GM12878 (cell line): ENCODE data around the gene APOC4. TPM values are rescaled to one million over a fixed set of nuclear protein-coding genes. Genes with fewer than 3 reads are reported as not detected.

Source experiments
- BMI1 ChIP-seq: fragments of 450-650 bp; IDR thresholded peaks from 2 replicates; pipeline ENCODE4 v1.6.1; 2016; ENCODE audit warnings: mild to moderate bottlenecking, moderate library complexity, borderline replicate concordance
- CBX3 ChIP-seq: fragments of 200-600 bp; sonication (generic); IDR thresholded peaks from 2 replicates; pipeline ENCODE4 v1.6.1; 2016; ENCODE audit warnings: low read depth, borderline replicate concordance
- DPF2 ChIP-seq: fragments of 450-650 bp; IDR thresholded peaks from 2 replicates; pipeline ENCODE4 v1.6.1; 2017; ENCODE audit warnings: mild to moderate bottlenecking
- ESRRA ChIP-seq: IDR thresholded peaks from 2 replicates; pipeline ENCODE4 v1.6.1; 2012; ENCODE audit warnings: mild to moderate bottlenecking, low read length, improper control_type of control experiment
- FOXK2 ChIP-seq: fragments of 450-650 bp; IDR thresholded peaks from 2 replicates; pipeline ENCODE4 v1.6.1; 2017; ENCODE audit warnings: mild to moderate bottlenecking, moderate library complexity
- HDAC6 ChIP-seq: fragments of 200-600 bp; sonication (generic); IDR thresholded peaks from one replicate; pipeline ENCODE4 v1.8.0; 2017; ENCODE audit warnings: antibody characterized with exemption; ENCODE audit not compliant: unreplicated experiment
- JUNB ChIP-seq: IDR thresholded peaks from 2 replicates; pipeline ENCODE4 v1.6.1; 2016; ENCODE audit warnings: antibody characterized with exemption, mild to moderate bottlenecking
- KLF5 ChIP-seq: fragments of 450-650 bp; IDR thresholded peaks from 2 replicates; pipeline ENCODE4 v1.6.1; 2014; ENCODE audit warnings: mild to moderate bottlenecking; ENCODE audit not compliant: partially characterized antibody
- LARP7 ChIP-seq: fragments of 450-650 bp; IDR thresholded peaks from 2 replicates; pipeline ENCODE4 v1.6.1; 2017; ENCODE audit warnings: mild to moderate bottlenecking
- MXI1 ChIP-seq: fragments of 150-350 bp; IDR thresholded peaks from 2 replicates; pipeline ENCODE4 v1.6.1; 2011; ENCODE audit warnings: low read depth, mild to moderate bottlenecking, inconsistent platforms, low read length, improper control_type of control experiment
- NBN ChIP-seq: fragments of 450-650 bp; IDR thresholded peaks from 2 replicates; pipeline ENCODE4 v1.6.1; 2016
- NR2C1 ChIP-seq: fragments of 450-650 bp; IDR thresholded peaks from 2 replicates; pipeline ENCODE4 v1.6.1; 2017; ENCODE audit warnings: antibody characterized with exemption, mild to moderate bottlenecking, moderate library complexity
- POLR2A ChIP-seq: IDR thresholded peaks from 2 replicates; pipeline ENCODE4 v1.6.1; 2011; ENCODE audit warnings: low read depth, mild to moderate bottlenecking, low read length
- RB1 ChIP-seq: fragments of 450-650 bp; formaldehyde crosslinking; IDR thresholded peaks from 2 replicates; pipeline ENCODE4 v1.6.1; 2017; ENCODE audit warnings: mild to moderate bottlenecking, borderline replicate concordance
- RCOR1 ChIP-seq: conservative IDR thresholded peaks from 2 replicates; pipeline ENCODE4 v1.6.1; 2012; ENCODE audit warnings: low read depth, low read length, improper control_type of control experiment
- RUNX3 ChIP-seq: IDR thresholded peaks from 2 replicates; pipeline ENCODE4 v1.6.1; 2012; ENCODE audit warnings: low read length, inconsistent platforms
- SIX5 ChIP-seq: IDR thresholded peaks from 2 replicates; pipeline ENCODE4 v1.6.1; 2011; ENCODE audit warnings: mild to moderate bottlenecking, low read depth, low read length, moderate library complexity; ENCODE audit not compliant: severe bottlenecking
- SPI1 ChIP-seq: IDR thresholded peaks from 2 replicates; pipeline ENCODE4 v1.6.1; 2011; ENCODE audit warnings: low read depth, mild to moderate bottlenecking, low read length, moderate library complexity, borderline replicate concordance; ENCODE audit not compliant: insufficient read depth
- SUPT20H ChIP-seq: IDR thresholded peaks from 2 replicates; pipeline ENCODE4 v1.6.1; 2011; ENCODE audit warnings: low read depth, mild to moderate bottlenecking, low read length, moderate library complexity, borderline replicate concordance; ENCODE audit not compliant: control insufficient read depth
- SUZ12 ChIP-seq: fragments of 200-600 bp; sonication (generic); IDR thresholded peaks from one replicate; pipeline ENCODE4 v1.6.1; 2018; ENCODE audit warnings: antibody characterized with exemption, mild to moderate bottlenecking; ENCODE audit not compliant: unreplicated experiment
- TARDBP ChIP-seq: IDR thresholded peaks from 2 replicates; pipeline ENCODE4 v1.6.1; 2016; ENCODE audit warnings: borderline replicate concordance
- TCF12 ChIP-seq: IDR thresholded peaks from 2 replicates; pipeline ENCODE4 v1.6.1; 2011; ENCODE audit warnings: low read depth, mild to moderate bottlenecking, low read length
- USF1 ChIP-seq: IDR thresholded peaks from 2 replicates; pipeline ENCODE4 v1.6.1; 2011; ENCODE audit warnings: borderline replicate concordance, low read depth, mild to moderate bottlenecking, moderate library complexity, mixed read lengths, low read length; ENCODE audit not compliant: insufficient read depth; ENCODE audit errors: extremely low read length
- WRNIP1 ChIP-seq: IDR thresholded peaks from 2 replicates; pipeline ENCODE4 v1.6.1; 2011; ENCODE audit warnings: low read depth, low read length, improper control_type of control experiment, borderline replicate concordance
- YBX1 ChIP-seq: fragments of 450-650 bp; IDR thresholded peaks from 2 replicates; pipeline ENCODE4 v1.6.1; 2016; ENCODE audit warnings: antibody characterized with exemption
- ZBED1 ChIP-seq: IDR thresholded peaks from 2 replicates; pipeline ENCODE4 v1.6.1; 2016; ENCODE audit warnings: borderline replicate concordance
- polyA plus RNA-seq, 11 experiments: library from polyadenylated mRNA; depleted of rRNA in 4 of 11; unstranded in 6 of 11; stranded (reverse) in 5 of 11; fragments of >200 nt; fragmentation: Nextera tagmentation in 4 of 11; fragmentation: Illumina TruSeq in 1 of 11; extraction: Ambion mirVana in 4 of 11; extraction: Trizol in 1 of 11; gene quantifications; 1 replicate in 1 of 11; 2 replicates in 10 of 11; pipeline versions ENCODE4 v1.2.1 to v1.2.3, GENCODE V29; 2011 to 2016; ENCODE audit warnings: inconsistent platforms in 2 of 11, missing spikeins in 2 of 11, low read depth in 1 of 11
- total RNA-seq, 4 experiments: library from RNA; depleted of rRNA in 3 of 4; stranded (reverse); fragments of >200 nt in 3 of 4; fragmentation: Illumina TruSeq in 1 of 4; extraction: Trizol in 1 of 4; gene quantifications; 2 replicates each; pipeline versions ENCODE4 v1.2.1 to v1.2.3, GENCODE V29; 2013 to 2021
- TF ChIP-seq, protein P1 (sequence below): fragments of 150-350 bp; IDR thresholded peaks from 2 replicates; pipeline ENCODE4 v1.6.1; 2014; ENCODE audit warnings: mild to moderate bottlenecking, low read depth, low read length
- TF ChIP-seq, protein P2 (sequence below): fragments of 450-650 bp; IDR thresholded peaks from 2 replicates; pipeline ENCODE4 v1.6.1; 2017; ENCODE audit warnings: mild to moderate bottlenecking

Gene APOC4
- total and polyA plus RNA-seq, 10 of the 15 experiments (the other 5 are each of a cell fraction or from before 2014, with no cell fraction given), result not detected

DNA sequence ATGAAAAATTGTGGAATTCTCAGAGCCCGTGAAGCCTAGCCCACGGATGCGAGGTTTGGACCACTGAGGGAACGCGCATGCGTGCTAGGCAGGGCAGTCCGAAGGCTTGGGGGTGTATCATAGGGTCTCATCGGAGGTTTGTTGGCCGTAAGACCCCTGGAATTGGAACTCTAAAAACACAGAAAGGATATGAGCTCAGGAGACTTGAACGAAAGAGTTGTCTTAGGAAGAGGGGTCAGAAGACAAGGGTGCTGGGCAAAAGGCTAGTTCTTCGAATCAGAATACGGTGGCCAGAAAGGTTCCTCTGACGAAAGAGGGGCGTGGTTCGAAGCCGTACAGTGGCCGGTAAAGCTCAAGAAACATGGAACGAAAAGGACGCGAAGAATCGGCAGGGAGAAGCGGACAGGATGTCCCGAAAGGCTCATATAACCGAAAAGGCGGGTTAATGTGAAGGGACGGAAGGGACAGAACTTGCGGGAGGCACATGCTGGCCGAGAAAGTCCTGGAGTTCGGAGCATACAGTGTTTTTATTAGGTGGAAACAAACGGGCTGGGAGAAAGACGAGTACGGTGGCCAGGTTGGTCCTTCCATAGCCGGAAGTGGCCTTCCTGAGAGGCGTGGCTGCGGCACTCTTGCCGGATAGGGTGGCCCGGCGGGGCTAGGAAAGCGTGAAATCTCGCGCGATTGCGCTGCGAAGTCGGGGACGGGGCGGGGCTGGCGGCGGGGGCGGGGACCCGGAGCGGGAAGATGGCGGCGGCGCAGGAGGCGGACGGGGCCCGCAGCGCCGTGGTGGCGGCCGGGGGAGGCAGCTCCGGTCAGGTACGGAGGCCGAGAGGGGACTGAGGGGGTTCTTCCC lies 12.8 kb downstream of the APOC4 start, which contains the start of gene CLPTM1 (continued):
- peak; percentile 58; the same call in 1 of the 2 replicates for TF ChIP-seq ZBED1
- TF ChIP-seq YBX1, result no peak
- peak; percentile 46 for TF ChIP-seq RB1
- TF ChIP-seq NR2C1, result peak; percentile 38
- TF ChIP-seq NBN, result peak; percentile 99
- peak; percentile 15 for TF ChIP-seq SIX5
- TF ChIP-seq SUZ12, result no peak
- TF ChIP-seq, protein P1, sequence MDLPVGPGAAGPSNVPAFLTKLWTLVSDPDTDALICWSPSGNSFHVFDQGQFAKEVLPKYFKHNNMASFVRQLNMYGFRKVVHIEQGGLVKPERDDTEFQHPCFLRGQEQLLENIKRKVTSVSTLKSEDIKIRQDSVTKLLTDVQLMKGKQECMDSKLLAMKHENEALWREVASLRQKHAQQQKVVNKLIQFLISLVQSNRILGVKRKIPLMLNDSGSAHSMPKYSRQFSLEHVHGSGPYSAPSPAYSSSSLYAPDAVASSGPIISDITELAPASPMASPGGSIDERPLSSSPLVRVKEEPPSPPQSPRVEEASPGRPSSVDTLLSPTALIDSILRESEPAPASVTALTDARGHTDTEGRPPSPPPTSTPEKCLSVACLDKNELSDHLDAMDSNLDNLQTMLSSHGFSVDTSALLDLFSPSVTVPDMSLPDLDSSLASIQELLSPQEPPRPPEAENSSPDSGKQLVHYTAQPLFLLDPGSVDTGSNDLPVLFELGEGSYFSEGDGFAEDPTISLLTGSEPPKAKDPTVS, result no peak
- 0 out of 2 replicates have a peak, but pooled peaks have one; percentile 47 for TF ChIP-seq RCOR1
- no peak for TF ChIP-seq CBX3
- TF ChIP-seq, protein P2, sequence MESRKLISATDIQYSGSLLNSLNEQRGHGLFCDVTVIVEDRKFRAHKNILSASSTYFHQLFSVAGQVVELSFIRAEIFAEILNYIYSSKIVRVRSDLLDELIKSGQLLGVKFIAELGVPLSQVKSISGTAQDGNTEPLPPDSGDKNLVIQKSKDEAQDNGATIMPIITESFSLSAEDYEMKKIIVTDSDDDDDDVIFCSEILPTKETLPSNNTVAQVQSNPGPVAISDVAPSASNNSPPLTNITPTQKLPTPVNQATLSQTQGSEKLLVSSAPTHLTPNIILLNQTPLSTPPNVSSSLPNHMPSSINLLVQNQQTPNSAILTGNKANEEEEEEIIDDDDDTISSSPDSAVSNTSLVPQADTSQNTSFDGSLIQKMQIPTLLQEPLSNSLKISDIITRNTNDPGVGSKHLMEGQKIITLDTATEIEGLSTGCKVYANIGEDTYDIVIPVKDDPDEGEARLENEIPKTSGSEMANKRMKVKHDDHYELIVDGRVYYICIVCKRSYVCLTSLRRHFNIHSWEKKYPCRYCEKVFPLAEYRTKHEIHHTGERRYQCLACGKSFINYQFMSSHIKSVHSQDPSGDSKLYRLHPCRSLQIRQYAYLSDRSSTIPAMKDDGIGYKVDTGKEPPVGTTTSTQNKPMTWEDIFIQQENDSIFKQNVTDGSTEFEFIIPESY, result no peak
- TF ChIP-seq POLR2A, result peak; percentile 85
- TF ChIP-seq TCF12, result no peak
- peak; percentile 18; the same call in 1 of the 2 replicates for TF ChIP-seq SPI1
- peak; percentile 22 for TF ChIP-seq KLF5
- TF ChIP-seq RUNX3, result peak; percentile 70
- no peak for TF ChIP-seq TARDBP
- no peak for TF ChIP-seq SUPT20H
- TF ChIP-seq BMI1, result no peak
- peak; percentile 78; the same call in 1 of the 2 replicates for TF ChIP-seq MXI1
- no peak for TF ChIP-seq HDAC6
- TF ChIP-seq USF1, result no peak
- peak; percentile 67; the same call in 1 of the 2 replicates for TF ChIP-seq FOXK2
- TF ChIP-seq WRNIP1, result peak; percentile 96; the same call in 1 of the 2 replicates
- no peak for TF ChIP-seq ESRRA
- TF ChIP-seq JUNB, result no peak
- no peak for TF ChIP-seq LARP7
- TF ChIP-seq DPF2, result 0 out of 2 replicates have a peak, but pooled peaks have one; percentile 14
